ENCODE results near the gene TMEM61. TPM values are rescaled to one million over a fixed set of nuclear protein-coding genes. Genes with fewer than 3 reads are reported as not detected.

TMEM61 gene
- total RNA-seq, 1 donor from 2014 or later = not detected

DNA sequence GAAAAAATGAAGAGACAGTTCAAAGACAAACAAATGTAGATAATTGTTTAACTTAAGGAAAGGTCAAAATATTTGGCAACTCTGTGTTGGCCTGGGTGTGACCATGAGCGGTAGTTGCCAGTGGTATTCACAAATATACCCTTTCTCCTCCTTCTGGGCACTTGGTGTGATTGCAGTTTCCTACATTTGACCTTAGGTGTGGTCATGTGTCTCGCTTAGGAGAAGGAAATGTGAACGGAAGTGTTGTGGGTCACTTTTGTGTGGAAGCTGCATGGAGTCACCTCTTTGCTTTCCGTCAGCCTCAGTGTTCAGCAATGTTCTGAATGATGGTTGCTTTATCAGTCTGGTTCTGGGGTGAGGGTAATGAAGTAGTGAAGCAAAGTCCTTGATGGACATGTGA, 55.5 kb downstream of the TMEM61 start:
- no peak for DNase-seq (ENCODE audit: extremely low read depth, low read depth, low spot score)

DNA sequence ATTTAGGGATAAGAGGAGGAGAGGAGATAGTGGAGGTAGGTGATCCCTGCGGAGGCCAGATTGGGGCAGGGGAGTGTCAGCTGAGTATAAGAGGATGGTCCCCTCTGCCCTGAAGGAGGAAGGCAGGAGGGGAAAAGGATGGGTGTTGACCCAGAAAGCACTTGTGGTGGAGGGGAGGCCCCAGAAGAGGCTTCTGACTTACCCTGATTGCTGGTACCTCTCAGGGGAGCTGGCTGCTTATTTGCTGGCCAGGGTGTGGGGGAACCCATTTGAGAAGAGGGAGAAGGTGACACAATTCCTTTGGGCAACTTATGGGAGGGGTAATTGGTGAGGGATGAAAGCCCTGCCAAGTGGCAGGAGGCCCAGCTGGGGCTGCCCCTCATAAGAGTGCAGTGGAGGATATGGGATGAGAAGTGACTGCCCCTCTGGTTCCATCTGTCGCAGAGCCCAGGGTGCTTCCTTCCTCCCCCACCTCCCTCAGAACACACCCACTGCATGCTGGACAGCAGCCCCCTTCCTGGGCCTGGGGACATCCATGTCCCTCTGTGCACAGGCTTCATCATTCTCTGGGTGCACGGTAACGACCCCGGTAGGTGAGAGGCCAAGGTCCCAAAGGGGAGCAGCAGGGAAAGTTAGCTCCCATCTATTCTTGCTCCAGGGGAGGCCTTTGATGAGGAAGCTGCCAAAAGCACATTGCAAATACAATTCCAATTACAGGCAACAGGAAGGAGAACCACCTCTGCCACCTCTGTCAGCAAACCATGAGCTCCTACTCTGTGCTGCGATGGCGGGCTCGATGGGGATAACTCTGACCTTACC, 57.5 kb downstream of the TMEM61 start:
- DNase-seq (ENCODE audit: extremely low read depth, low read depth, low spot score) = no peak

DNA sequence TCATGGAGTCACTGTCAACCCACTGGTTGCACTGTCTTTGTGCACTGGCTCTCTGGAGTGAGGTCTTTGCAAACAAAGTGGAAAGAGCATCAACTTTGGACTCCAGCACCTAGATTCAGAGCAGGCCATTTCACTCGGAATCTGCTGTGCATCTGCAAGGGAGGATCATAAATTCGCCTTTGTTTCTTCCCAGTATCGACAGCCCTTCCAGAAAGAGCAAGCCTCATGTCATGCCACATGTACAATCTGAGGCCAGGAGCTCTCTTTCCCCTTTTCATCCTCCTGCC, 58.1 kb downstream of the TMEM61 start:
- no peak for DNase-seq (ENCODE audit: extremely low read depth, low read depth, low spot score)

DNA sequence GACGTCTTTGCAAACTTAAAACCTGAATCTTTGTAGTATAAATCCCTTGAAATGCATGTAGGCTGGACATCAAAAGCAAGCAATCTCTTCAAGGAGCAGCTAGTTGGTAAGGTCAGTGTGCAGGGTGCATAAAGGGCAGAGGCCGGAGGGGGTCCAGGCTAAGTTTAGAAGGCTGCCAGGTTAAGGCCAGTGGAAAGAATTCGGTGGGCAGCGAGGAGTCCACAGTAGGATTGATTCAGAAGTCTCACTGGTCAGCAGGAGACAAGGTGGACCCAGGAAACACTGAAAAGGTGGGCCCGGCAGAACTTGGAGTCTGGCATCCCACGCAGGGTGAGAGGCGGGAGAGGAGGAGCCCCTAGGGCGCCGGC, 58.5 kb downstream of the TMEM61 start:
- DNase-seq (ENCODE audit: extremely low read depth, low read depth, low spot score) = no peak

DNA sequence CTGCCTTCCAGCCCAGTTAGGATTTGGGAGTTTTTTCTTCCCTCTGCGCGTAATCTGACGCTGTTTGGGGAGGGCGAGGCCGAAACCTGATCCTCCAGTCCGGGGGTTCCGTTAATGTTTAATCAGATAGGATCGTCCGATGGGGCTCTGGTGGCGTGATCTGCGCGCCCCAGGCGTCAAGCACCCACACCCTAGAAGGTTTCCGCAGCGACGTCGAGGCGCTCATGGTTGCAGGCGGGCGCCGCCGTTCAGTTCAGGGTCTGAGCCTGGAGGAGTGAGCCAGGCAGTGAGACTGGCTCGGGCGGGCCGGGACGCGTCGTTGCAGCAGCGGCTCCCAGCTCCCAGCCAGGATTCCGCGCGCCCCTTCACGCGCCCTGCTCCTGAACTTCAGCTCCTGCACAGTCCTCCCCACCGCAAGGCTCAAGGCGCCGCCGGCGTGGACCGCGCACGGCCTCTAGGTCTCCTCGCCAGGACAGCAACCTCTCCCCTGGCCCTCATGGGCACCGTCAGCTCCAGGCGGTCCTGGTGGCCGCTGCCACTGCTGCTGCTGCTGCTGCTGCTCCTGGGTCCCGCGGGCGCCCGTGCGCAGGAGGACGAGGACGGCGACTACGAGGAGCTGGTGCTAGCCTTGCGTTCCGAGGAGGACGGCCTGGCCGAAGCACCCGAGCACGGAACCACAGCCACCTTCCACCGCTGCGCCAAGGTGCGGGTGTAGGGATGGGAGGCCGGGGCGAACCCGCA, 59.1 kb downstream of the TMEM61 start, which contains the start of gene PCSK9:
Gene PCSK9 (plus strand): TSS at position 207 of the 741 bp plus-strand sequence. CDS start 290 bp downstream, at position 497.
- no peak for DNase-seq (ENCODE audit: extremely low read depth, low read depth, low spot score)

DNA sequence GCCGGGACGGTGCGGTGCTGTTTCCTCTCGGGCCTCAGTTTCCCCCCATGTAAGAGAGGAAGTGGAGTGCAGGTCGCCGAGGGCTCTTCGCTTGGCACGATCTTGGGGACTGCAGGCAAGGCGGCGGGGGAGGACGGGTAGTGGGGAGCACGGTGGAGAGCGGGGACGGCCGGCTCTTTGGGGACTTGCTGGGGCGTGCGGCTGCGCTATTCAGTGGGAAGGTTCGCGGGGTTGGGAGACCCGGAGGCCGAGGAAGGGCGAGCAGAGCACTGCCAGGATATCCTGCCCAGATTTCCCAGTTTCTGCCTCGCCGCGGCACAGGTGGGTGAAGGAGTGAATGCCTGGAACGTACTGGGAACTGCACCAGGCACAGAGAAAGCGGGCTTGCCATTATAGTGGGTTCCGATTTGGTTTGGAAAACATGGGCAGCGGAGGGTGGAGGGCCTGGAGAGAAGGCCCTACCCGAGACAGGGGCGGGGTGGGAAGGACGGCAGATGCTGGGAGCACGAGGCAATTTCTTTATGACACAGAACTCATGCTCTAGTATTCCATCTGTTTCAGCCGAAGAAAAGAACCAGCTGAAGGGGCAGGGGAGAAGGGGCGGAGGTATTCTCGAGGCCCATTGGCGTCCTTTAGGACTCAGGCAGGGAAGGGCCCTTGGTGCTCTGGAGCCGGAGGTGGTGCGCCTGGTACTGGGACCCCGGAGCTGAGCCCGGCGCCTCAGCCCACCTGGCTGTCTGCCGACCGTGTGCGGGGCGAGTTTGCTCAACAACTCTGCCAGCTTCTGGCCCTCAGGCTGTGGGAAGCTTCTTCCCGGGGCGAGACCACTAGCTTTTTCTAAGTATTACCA, 59.9 kb downstream of the TMEM61 start:
- DNase-seq (ENCODE audit: extremely low read depth, low read depth, low spot score) = no peak

DNA sequence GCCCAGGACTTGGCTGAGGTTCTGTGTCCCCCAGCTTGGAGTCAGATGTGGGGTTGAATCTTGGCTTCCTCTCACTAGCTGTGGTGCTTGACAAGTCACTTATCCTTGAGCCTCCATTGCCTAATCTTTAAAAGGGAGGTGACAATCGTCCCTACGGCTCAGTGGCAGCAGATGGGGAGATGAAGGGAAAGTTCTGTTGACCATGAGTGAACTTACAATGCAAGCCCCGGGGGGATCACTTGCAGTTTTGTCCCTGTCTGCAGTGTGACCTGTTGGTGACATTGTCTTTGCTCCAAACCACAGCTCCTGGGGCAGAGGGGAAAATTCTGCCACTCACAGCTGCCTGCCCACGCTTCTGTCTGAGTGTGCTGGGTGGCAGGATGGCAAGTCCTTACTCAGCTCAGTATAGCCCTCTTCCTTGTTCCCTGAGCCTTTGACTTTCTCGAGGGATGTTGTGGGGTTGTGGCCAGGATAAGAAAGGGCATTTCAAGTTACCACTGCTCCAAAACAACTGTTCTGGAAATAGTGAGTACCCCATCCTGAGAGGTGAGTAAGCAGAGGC, 60.6 kb downstream of the TMEM61 start:
- DNase-seq (ENCODE audit: extremely low read depth, low read depth, low spot score) = no peak

DNA sequence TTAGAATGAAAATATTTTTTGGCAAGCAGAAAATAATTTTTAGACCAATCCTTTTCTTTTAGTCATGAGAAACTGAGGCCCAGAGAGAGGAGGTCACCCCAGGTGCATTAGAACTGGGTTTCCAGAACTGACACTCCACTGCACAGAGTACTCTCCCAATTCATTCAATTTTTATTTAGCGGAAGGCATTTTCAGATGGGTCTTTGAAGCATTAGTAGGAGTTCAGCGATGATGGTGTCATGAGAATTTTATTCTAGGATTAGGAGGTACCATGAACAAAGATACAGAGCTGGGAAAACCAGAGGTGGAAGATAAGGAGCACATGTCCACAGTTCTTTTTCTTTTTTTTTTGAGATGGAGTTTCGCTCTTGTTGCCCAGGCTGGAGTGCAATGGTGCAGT, 61.2 kb downstream of the TMEM61 start:
- DNase-seq (ENCODE audit: extremely low read depth, low read depth, low spot score) = no peak

Other genes with a start within 250 kb of the TMEM61 start
- 3.6 and 4.9 TPM in 2 replicates for gene PARS2, start 216.1 kb upstream of the TMEM61 start, total RNA-seq
- not detected in 2 replicates for gene TTC22, start 179.3 kb upstream of the TMEM61 start, total RNA-seq
- gene DHCR24, start 93.4 kb upstream of the TMEM61 start, total RNA-seq = 84.4 and 96.8 TPM in 2 replicates
- gene BSND, start 18.3 kb downstream of the TMEM61 start, total RNA-seq = not detected in 2 replicates
- gene PCSK9, start 58.9 kb downstream of the TMEM61 start, total RNA-seq = 0.97 and 2.6 TPM in 2 replicates
- 23.5 and 28.2 TPM in 2 replicates for gene USP24, start 234.7 kb downstream of the TMEM61 start, total RNA-seq